ENCODE data around the gene RASGRF2.

The RASGRF2 gene

GRCh38 chr5:81241001-81241400 lies 280.8 kb downstream of the RASGRF2 start:
- DNase-seq = no peak

GRCh38 chr5:81241961-81242648 lies 281.9 kb downstream of the RASGRF2 start:
- peak overlapping the region; percentile 52 to 55 for H3K27ac ChIP-seq

More at GRCh38 chr5:81241001-81241400, 280.8 kb downstream of the RASGRF2 start:
- Histone ChIP-seq H3K4me3 (no peak overlapping the region), H3K27ac (peak overlapping the region; percentile 35 to 38), H3K4me1 (peaks cover 0 to 55% (median 21%) of the 10 kb centered on the region in 4 donors), H3K9me3 (no peaks in the 10 kb centered on the region), H3K27me3 (no peaks in the 10 kb centered on the region), H3K36me3 (no peaks in the 10 kb centered on the region)
- TF ChIP-seq CTCF (IDR thresholded peaks at IDR 0.05) = no peak
- intact Hi-C loops (cut with DNase I; ENCODE audit: low total_unique reads) = no loop called here

GRCh38 chr5:81242906-81243436 lies 282.8 kb downstream of the RASGRF2 start:
- no peaks in the 10 kb centered on the region for H3K9me3 ChIP-seq
- H3K4me1 ChIP-seq = peaks cover 0 to 57% (median 17%) of the 10 kb centered on the region in 4 donors
- intact Hi-C loops (cut with DNase I; ENCODE audit: low total_unique reads) = no loop called here
- no peaks in the 10 kb centered on the region for H3K36me3 ChIP-seq
- peak in 1 of 2 experiments; percentile 4 for TF ChIP-seq CTCF (IDR thresholded peaks at IDR 0.05)
- H3K27me3 ChIP-seq = no peaks in the 10 kb centered on the region
- H3K4me3 ChIP-seq = no peak overlapping the region
- H3K27ac ChIP-seq = peak overlapping the region; percentile 52 to 55
- DNase-seq = peak in 1 of 2 donors; percentile 67

More at GRCh38 chr5:81241961-81242648, 281.9 kb downstream of the RASGRF2 start:
- H3K9me3 ChIP-seq = no peaks in the 10 kb centered on the region
- intact Hi-C loops (cut with DNase I; ENCODE audit: low total_unique reads) = no loop called here
- no peaks in the 10 kb centered on the region for H3K27me3 ChIP-seq
- TF ChIP-seq CTCF (IDR thresholded peaks at IDR 0.05) = no peak
- no peak overlapping the region for H3K4me3 ChIP-seq
- H3K4me1 ChIP-seq = peaks cover 0 to 49% (median 17%) of the 10 kb centered on the region in 4 donors
- no peaks in the 10 kb centered on the region for H3K36me3 ChIP-seq
- DNase-seq = no peak

- Histone ChIP-seq H3K4me3 (no peak overlapping the region), H3K27ac (no peak overlapping the region), H3K4me1 (peaks cover 0 to 59% (median 19%) of the 10 kb centered on the region in 4 donors)
Measured at GRCh38 chr5:81244451-81244850, 284.3 kb downstream of the RASGRF2 start.

GRCh38 chr5:81245871-81246235 lies 285.7 kb downstream of the RASGRF2 start:
- H3K4me1 ChIP-seq = peaks cover 0 to 46% (median 14%) of the 10 kb centered on the region in 4 donors
- no peaks in the 10 kb centered on the region for H3K27me3 ChIP-seq
- H3K36me3 ChIP-seq = peaks cover 0 to 4% (median 0%) of the 10 kb centered on the region in 3 donors
- intact Hi-C loops (cut with DNase I; ENCODE audit: low total_unique reads) = no loop called here
- no peak overlapping the region for H3K27ac ChIP-seq
- TF ChIP-seq CTCF (IDR thresholded peaks at IDR 0.05) = no peak
- H3K4me3 ChIP-seq = no peak overlapping the region
- no peaks in the 10 kb centered on the region for H3K9me3 ChIP-seq
- DNase-seq = no peak

More at GRCh38 chr5:81244451-81244850, 284.3 kb downstream of the RASGRF2 start:
- no peaks in the 10 kb centered on the region for H3K36me3 ChIP-seq
- no peaks in the 10 kb centered on the region for H3K9me3 ChIP-seq
- intact Hi-C loops (cut with DNase I; ENCODE audit: low total_unique reads) = no loop called here
- H3K27me3 ChIP-seq = no peaks in the 10 kb centered on the region
- DNase-seq = no peak
- TF ChIP-seq CTCF (IDR thresholded peaks at IDR 0.05) = no peak

Data from tibial artery (tissue), 4 donors.